H1 (cell line): Measurements from ENCODE around the gene FLOT1. TPM values are rescaled to one million over a fixed set of nuclear protein-coding genes. Genes with fewer than 3 reads are reported as not detected.

Source experiments
- BACH1 ChIP-seq: IDR thresholded peaks from 2 replicates; pipeline ENCODE4 v1.6.1; 2012; ENCODE audit warnings: low read length, improper control_type of control experiment
- EGR1 ChIP-seq: IDR thresholded peaks from 2 replicates; pipeline ENCODE4 v1.6.1; 2011; ENCODE audit warnings: low read depth, low read length, borderline replicate concordance
- HDAC2 ChIP-seq, 2 experiments: fragments of 300-600 bp in 1 of 2; sonication (generic) in 1 of 2; IDR thresholded peaks; 2 replicates each; pipeline ENCODE4 v1.6.1; 2011 to 2012; ENCODE audit warnings: low read depth in 2 of 2, low read length in 2 of 2, mild to moderate bottlenecking in 2 of 2, moderate library complexity in 2 of 2, borderline replicate concordance in 1 of 2, inconsistent platforms in 1 of 2
- KDM4A ChIP-seq: IDR thresholded peaks from one replicate; pipeline ENCODE4 v1.7.1; 2012; ENCODE audit warnings: low read depth, mild to moderate bottlenecking, moderate library complexity, low read length, inconsistent platforms; ENCODE audit not compliant: severe bottlenecking
- KDM5A ChIP-seq: fragments of 200-600 bp; IDR thresholded peaks from 2 replicates; pipeline ENCODE4 v1.7.1; 2012; ENCODE audit warnings: mild to moderate bottlenecking, low read length, inconsistent platforms, mixed read lengths
- PHF8 ChIP-seq: fragments of 200-600 bp; sonication (generic); conservative IDR thresholded peaks from 2 replicates; pipeline ENCODE4 v1.7.1; 2012; ENCODE audit warnings: low read depth, mild to moderate bottlenecking, inconsistent platforms, low read length, moderate library complexity
- SP4 ChIP-seq: IDR thresholded peaks from 2 replicates; pipeline ENCODE4 v1.6.1; 2012; ENCODE audit warnings: low read length, inconsistent platforms
- TAF7 ChIP-seq: optimal IDR thresholded peaks from 2 replicates; pipeline ENCODE3; 2011; ENCODE audit warnings: low read depth, mild to moderate bottlenecking, inconsistent platforms, low read length, moderate library complexity, borderline replicate concordance
- YY1 ChIP-seq: IDR thresholded peaks from 2 replicates; pipeline ENCODE4 v1.6.1; 2011; ENCODE audit warnings: low read depth, mild to moderate bottlenecking, low read length
- polyA plus RNA-seq, 7 experiments: library from polyadenylated mRNA; depleted of rRNA in 3 of 7; stranded (reverse) in 5 of 7; unstranded in 2 of 7; fragments of >200 nt in 5 of 7; fragments of 200-250 nt in 2 of 7; gene quantifications; 1 replicate in 5 of 7; 2 replicates in 1 of 7; 4 replicates in 1 of 7; pipeline versions ENCODE4 v1.2.1 to v1.2.3, GENCODE V29; 2011 to 2013; ENCODE audit warnings: missing spikeins in 2 of 7, mixed read lengths in 2 of 7
- total RNA-seq: library from RNA; stranded (reverse); fragmentation: NEBNext Ultra II Directional; extraction: Animal tissue kit (Norgen Biotek cat#: 25700); gene quantifications from 2 replicates; pipeline ENCODE4 v1.2.1, GENCODE V29; 2021

The FLOT1 gene
- total and polyA plus RNA-seq, 2 of the 8 experiments (the other 6 are each of a cell fraction or from before 2014, with no cell fraction given): 87.5 to 88.1 TPM

GRCh38 chr6:30686908-30687658 lies 55.4 kb downstream of the FLOT1 start (continued):
- TF ChIP-seq SP4: 0 out of 2 replicates have a peak, but pooled peaks have one; percentile 41
- TF ChIP-seq BACH1: peak; percentile 81
- TF ChIP-seq EGR1: peak; percentile 97
- TF ChIP-seq KDM5A: no peak
- TF ChIP-seq KDM4A: peak; percentile 90
- TF ChIP-seq YY1: no peak
- peak; percentile 16 for TF ChIP-seq TAF7
- 0 out of 2 replicates have a peak, but pooled peaks have one; percentile 41 for TF ChIP-seq PHF8
- TF ChIP-seq HDAC2 (IDR thresholded peaks at IDR 0.05; ENCODE audit: borderline replicate concordance in 1 of 2, low read depth in 2 of 2, low read length in 2 of 2): peak; percentile 26 to 79; a peak in 3 of 4 replicates
- TF ChIP-seq, all 59 proteins: peak for 15
